Ovary (tissue), 3 donors: Measurements from ENCODE around the gene CHID1.

Experiments used
- CTCF ChIP-seq, 3 donors: fragments of 450-650 bp in 2 of 3; fragments of 200-600 bp in 1 of 3; IDR thresholded peaks; one replicate each; pipeline versions ENCODE4 v1.5.1 to v1.8.0; 2016 to 2022; ENCODE audit warnings: antibody characterized with exemption in 3 of 3, mild to moderate bottlenecking in 1 of 3
- EP300 ChIP-seq: sonication (generic); formaldehyde crosslinking; IDR thresholded peaks from one replicate; pipeline ENCODE4 v1.6.1; 2017; ENCODE audit warnings: antibody characterized with exemption
- donor health status: DM: no; HTN: no; CAD: no.

- no peak for TF ChIP-seq CTCF (IDR thresholded peaks at IDR 0.05)
- TF ChIP-seq EP300, result no peak
Observed at GRCh38 chr11:952406-953385, 42.1 kb upstream of the CHID1 start.
